ENCODE data around the gene SIDT1.

DNA sequence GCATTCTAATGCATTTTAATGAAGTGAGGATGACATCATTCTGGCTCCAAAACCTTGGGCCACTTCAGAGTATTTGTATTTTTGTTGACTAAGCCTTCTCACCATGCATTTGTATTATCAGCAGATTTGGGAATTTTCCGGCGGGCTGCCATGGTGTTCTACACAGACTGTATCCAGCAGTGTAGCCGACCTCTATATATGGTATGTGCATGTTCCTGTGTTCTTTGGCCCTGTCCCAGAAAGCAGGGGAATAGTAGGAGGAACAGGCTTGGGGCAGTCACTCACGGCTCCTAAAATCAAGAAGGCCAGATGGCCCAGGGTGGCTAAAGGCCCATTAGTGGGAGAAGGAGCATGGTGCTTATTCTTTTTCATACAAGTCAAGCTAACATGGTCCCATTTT, 83.6 kb downstream of the SIDT1 start:
- no peak for TF ChIP-seq EP300 (IDR thresholded peaks at IDR 0.05; ENCODE audit: borderline replicate concordance)
- TF ChIP-seq TAF1 (IDR thresholded peaks at IDR 0.05; ENCODE audit: low read depth): no peak
- TF ChIP-seq MAX (IDR thresholded peaks at IDR 0.05): no peak
- TF ChIP-seq CEBPB (IDR thresholded peaks at IDR 0.05): no peak
- TF ChIP-seq ZBTB7A (IDR thresholded peaks at IDR 0.05; ENCODE audit: low read depth): no peak
- TF ChIP-seq REST (IDR thresholded peaks at IDR 0.05; ENCODE audit: low read depth): no peak
- TF ChIP-seq NFIC (IDR thresholded peaks at IDR 0.05): no peak
